ENCODE measurements around the gene PKD2. TPM values are rescaled to one million over a fixed set of nuclear protein-coding genes. Genes with fewer than 3 reads are reported as not detected.
"Not testable (repeated sequence)": the region's sequence is repeated elsewhere in the genome, so short reads cannot be mapped to it uniquely, and the experiment has no call there.

PKD2 gene
- total RNA-seq, 1 donor from 2014 or later, result 41.7 TPM

GRCh38 chr4:88063634-88064296 lies 56.3 kb downstream of the PKD2 start:
- DNase-seq (ENCODE audit: low read depth), result no peak

DNA sequence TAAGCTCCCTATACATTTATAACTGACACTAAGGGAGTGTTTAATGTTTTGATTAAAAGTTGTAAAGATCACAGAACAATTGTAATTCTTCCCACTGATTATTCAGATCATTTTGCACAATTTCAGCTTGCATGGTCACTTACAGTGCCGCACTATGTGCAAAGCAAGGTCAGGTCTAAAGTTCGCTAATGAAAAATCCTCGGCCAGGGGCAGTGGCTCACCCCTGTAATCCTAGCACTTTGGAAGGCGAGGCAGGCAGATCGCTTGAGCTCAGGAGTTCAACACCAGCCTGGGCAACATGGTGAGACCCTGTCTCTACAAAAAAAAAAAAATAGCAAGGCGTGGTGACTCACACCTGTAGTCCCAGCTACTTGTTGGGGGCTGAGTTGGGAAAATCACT lies 57.0 kb downstream of the PKD2 start:
- DNase-seq (ENCODE audit: low read depth), result no peak

DNA sequence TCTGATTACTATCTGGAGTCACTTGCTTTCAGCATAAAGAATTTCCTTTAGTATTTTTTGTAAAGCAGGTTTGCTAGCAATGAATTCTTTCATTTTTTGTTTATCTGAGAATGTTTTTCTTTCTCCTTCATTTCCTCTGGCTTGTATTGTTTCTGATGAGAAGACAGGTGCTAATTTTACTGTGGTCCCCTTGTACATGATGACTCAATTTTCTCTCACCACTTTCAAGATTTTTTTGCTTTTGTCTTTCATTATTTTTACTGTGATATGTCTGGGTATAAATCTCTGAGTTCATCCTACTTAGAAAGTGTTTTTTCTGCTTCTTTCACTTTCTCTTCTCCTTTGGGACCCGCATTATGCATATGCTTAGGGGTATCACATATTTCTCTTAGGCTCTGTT lies 62.6 kb downstream of the PKD2 start:
- no peak for DNase-seq (ENCODE audit: low read depth)

- DNase-seq (ENCODE audit: low read depth), result peak; percentile 32
Observed at GRCh38 chr4:88075336-88075735, 67.9 kb downstream of the PKD2 start.

DNA sequence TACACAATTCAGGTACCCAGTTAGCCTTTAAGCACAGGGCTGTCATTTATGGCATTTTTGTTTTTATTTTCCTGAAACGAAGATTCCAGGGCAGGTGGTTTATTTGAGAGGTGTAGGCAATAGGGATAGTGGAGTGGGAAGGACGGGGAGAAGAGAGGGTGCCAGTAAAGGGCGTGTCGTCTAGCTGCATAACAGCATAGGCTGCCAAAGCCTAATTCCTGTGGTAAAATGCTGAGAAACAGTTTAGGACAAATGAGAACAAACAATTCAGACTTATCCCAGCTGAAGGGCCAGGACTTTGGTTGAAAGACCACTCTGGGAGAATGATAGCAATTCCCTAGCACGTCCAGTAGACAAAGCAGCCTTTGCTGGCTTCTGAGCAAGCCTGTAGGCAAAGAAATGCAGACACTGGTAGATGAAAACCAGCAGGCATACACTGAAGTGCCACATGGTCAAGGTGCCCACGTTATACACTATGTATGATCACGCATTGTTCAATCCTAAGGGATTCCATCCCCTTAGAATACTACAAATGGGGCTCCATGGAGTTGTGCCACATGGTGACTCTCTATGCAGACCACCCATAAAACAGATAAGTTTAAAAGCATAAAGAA lies 70.6 kb downstream of the PKD2 start:
- DNase-seq (ENCODE audit: low read depth), result peak; percentile 61

GRCh38 chr4:88078579-88078978 lies 71.1 kb downstream of the PKD2 start:
- no peak for DNase-seq (ENCODE audit: low read depth)

GRCh38 chr4:88080626-88081025 lies 73.2 kb downstream of the PKD2 start:
- no peak for DNase-seq (ENCODE audit: low read depth)

DNA sequence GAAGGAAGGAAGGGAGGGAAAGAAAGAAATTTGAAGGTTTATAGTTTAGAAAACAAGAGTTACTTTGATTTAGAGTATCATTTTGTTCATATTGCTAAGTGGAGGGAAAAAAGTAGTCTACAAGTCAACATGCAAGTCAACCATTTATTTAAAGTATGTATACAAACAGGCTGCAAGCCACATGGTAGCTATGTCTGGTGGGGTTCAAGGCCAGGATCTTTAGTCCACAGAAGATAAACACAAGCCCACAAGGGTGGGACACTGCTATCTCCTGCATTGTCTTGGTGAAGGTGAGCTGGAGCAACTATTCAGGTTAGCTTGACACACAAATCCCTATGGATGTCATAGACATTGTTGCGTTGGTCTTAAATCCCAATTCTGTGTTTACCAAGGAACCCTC lies 79.6 kb downstream of the PKD2 start:
- DNase-seq (ENCODE audit: low read depth), result no peak

DNA sequence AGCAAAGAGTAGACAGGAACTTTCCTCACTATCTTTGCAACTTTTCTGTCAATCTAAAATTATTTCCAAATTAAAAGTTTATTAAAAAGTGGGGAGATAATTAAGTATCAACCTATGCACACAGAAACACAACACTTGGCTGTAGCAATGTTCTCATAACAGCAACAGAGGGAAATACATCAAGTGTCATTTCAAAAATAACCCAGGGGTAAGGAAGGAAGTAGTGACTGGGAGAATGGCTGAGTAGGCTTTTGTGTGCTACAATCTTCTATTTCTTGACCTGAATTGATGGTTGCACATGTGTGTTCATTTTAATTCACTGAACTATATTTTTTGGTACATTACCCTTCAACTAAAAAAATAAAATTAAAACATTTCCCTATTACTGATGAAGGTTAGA lies 83.5 kb downstream of the PKD2 start:
- DNase-seq (ENCODE audit: low read depth), result no peak

DNA sequence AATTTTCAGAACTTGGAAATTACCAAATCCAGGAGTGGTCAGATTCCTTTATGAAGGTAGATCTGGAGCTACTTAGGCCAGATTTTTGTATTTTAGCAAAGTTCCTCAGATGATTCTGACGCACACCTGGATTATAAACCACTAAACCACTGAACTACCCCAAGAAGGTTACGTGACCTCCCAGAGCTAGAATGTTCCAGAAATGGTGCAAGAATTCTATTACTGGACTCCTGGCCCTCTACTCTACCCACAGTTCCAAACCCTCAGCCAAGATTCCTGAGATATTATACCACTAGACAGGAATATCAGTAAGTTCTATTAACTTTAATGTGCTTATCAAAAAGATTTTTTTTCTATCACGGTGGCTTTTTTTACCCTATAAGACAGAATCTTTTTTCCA lies 83.9 kb downstream of the PKD2 start:
- peak; percentile 70 for DNase-seq (ENCODE audit: low read depth)

GRCh38 chr4:88093874-88094273 lies 86.4 kb downstream of the PKD2 start:
- no peak for DNase-seq (ENCODE audit: low read depth)

- DNase-seq (ENCODE audit: low read depth), result no peak
Observed at GRCh38 chr4:88097301-88097700, 89.9 kb downstream of the PKD2 start.

DNA sequence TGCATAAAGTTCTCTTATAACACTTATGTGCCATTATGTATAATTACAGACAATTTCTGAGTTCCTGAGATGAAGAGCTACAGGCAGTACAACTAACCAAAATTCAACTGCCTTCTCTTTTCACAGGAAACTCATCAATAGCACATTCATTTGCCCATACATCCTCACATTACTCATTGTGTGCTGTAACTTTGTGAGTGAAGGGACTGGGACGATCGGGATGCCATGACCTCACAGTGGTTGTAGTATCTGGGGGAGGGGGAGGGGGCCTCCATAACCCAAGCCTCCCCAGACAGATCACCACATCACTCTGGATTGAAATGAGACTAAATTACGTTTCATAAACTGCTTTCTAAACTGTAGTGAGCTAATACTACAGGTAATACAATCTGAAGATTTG lies 90.3 kb downstream of the PKD2 start:
- no peak for DNase-seq (ENCODE audit: low read depth)

GRCh38 chr4:88098993-88099752 lies 91.7 kb downstream of the PKD2 start:
- no peak for DNase-seq (ENCODE audit: low read depth)

DNA sequence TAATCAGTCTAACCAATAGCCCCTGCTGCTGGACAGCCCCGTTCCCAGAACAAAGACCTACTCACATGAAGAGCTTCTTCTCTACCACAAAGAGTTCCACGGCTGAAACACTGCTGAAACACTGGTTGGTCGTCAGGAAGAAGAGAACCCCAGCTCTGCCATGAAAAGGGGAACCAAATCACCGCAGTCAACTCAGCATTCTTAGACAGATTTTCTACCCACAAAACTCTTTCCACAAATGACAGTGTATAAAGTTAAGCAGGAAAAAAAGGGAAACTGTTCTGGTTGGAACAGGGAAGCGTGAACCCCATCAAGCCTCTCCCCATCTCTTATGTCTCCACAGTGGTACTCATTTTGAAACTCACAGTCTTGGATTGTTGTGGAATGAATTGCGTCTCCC lies 93.7 kb downstream of the PKD2 start:
- no peak for DNase-seq (ENCODE audit: low read depth)

DNA sequence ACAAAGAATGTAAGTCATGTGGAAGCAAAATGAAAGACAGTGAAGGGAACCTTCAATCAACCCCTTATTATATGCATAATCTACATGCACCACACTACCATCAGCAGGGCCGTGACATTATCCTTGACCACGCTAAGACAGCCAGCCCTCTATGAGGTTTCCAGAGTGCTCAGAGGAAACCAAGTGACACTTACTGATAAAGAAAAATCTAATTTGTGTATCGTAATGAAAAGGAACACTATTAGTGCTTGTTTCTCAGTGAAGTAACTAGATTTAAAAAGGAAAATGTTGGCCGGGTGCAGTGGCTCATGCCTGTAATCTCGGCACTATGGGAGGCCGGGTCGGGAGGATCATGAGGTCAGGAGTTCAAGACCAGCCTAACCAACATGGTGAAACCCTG lies 94.6 kb downstream of the PKD2 start:
- DNase-seq (ENCODE audit: low read depth), result no peak

DNA sequence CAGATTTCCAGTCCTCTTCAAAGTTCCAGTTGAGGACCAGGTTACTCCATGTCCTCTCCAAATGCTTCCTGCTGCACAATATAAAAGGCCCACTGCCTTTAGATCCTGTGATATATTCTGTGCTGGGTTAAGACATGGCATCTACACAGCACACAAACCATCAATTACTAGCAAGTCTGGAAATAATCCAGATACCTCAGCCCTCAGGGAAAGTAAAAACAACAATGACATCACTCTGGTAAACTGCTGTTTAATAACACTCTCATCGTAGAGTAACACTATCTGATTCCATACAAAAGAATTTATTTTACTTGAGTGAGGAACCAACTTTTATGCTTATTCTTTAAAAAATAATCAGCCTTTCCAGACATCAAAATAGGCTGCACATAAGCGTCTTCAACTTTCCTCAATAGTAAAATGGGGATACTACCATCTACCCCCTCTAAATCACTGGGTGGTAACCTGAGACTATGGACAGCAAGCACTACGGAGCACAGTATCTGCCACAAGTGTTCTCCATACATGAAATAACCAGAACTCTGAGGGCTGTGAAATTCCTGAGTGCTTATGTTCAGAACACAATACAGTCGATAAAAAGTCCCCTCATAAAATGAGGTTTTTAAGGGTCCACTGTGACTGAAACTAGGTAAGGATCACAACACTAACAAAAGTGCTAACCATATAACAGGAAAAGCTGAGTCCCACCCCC lies 97.6 kb downstream of the PKD2 start:
- DNase-seq (ENCODE audit: low read depth), result peak; percentile 62

DNA sequence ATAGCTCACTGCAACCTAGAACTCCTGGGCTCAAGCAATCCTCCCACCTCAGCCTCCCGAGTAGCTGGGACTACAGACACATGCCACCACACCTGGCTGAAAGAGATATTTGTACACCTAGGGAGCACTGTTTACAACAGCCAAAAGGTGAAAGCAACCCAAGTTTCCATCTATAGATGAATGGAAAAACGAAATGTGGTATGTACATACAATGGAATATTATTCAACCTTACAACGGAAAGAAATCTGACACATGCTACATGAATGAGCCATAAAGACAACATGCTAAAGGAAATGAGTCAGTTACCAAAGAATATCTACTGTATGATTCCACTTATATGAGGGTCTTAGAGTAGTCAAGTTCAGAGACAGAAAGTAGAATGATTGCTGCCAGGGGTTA lies 98.8 kb downstream of the PKD2 start:
- no peak for DNase-seq (ENCODE audit: low read depth)

- no peak for DNase-seq (ENCODE audit: low read depth)
Observed at GRCh38 chr4:88107406-88108107, 100.1 kb downstream of the PKD2 start.

DNA sequence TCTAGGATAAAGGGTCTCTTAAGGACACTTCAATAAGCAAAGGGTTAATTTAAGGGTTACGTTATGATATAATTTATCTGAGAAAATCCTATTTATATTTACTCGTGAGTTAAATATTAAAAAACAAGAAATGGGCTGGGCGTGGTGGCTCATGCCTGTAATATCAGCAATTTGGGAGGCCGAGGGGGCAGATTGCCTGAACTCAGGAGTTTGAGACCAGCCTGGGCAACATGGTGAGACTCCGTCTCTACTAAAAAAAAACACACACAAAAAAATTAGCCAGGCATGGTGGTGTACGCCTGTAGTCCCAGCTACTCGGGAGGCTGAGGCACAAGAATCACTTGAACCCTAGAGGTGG lies 100.7 kb downstream of the PKD2 start:
- not testable (repeated sequence) for DNase-seq (ENCODE audit: low read depth)

GRCh38 chr4:88108747-88109122 lies 101.3 kb downstream of the PKD2 start:
- no peak for DNase-seq (ENCODE audit: low read depth)

Measured in myocyte (in vitro differentiated cells).